ENCODE results near the gene PRTFDC1. TPM values are rescaled to one million over a fixed set of nuclear protein-coding genes. Genes with fewer than 3 reads are reported as not detected.

PRTFDC1 gene
- total RNA-seq, 1 donor from 2014 or later, result 14.4 TPM

- no peak overlapping the region for H3K4me3 Mint-ChIP-seq (ENCODE audit: unreplicated experiment)
- no peaks in the 10 kb centered on the region for H3K36me3 Mint-ChIP-seq (ENCODE audit: unreplicated experiment)
- H3K9me3 Mint-ChIP-seq (ENCODE audit: unreplicated experiment), result peaks cover 3% of the 10 kb centered on the region
- no peak overlapping the region for H3K27ac Mint-ChIP-seq (ENCODE audit: unreplicated experiment)
- TF ChIP-seq CTCF (IDR thresholded peaks at IDR 0.05; ENCODE audit: partially characterized antibody, unreplicated experiment), result no peak
- DNase-seq, result no peak
- peaks cover 3% of the 10 kb centered on the region for H3K27me3 Mint-ChIP-seq (ENCODE audit: unreplicated experiment)
- peaks cover 44% of the 10 kb centered on the region for H3K4me1 Mint-ChIP-seq (ENCODE audit: low read depth, unreplicated experiment)
Measured at GRCh38 chr10:24851629-24852028, 100.8 kb downstream of the PRTFDC1 start.

GRCh38 chr10:24850727-24851296 is 101.6 kb downstream of the PRTFDC1 start:
- Mint-ChIP-seq H3K27me3 (ENCODE audit: unreplicated experiment) (peaks cover 3% of the 10 kb centered on the region), H3K4me3 (ENCODE audit: unreplicated experiment) (no peak overlapping the region), H3K27ac (ENCODE audit: unreplicated experiment) (no peak overlapping the region), H3K36me3 (ENCODE audit: unreplicated experiment) (no peaks in the 10 kb centered on the region), H3K9me3 (ENCODE audit: unreplicated experiment) (peaks cover 3% of the 10 kb centered on the region), H3K4me1 (ENCODE audit: low read depth, unreplicated experiment) (peaks cover 41% of the 10 kb centered on the region)
- TF ChIP-seq CTCF (IDR thresholded peaks at IDR 0.05; ENCODE audit: partially characterized antibody, unreplicated experiment), result no peak
- no peak for DNase-seq

- H3K9me3 Mint-ChIP-seq (ENCODE audit: unreplicated experiment), result peaks cover 3% of the 10 kb centered on the region
- H3K4me1 Mint-ChIP-seq (ENCODE audit: low read depth, unreplicated experiment), result peaks cover 41% of the 10 kb centered on the region
- no peak overlapping the region for H3K4me3 Mint-ChIP-seq (ENCODE audit: unreplicated experiment)
- H3K36me3 Mint-ChIP-seq (ENCODE audit: unreplicated experiment), result no peaks in the 10 kb centered on the region
- no peak for TF ChIP-seq CTCF (IDR thresholded peaks at IDR 0.05; ENCODE audit: partially characterized antibody, unreplicated experiment)
- DNase-seq, result no peak
- H3K27ac Mint-ChIP-seq (ENCODE audit: unreplicated experiment), result peak overlapping the region; percentile 37
- peaks cover 3% of the 10 kb centered on the region for H3K27me3 Mint-ChIP-seq (ENCODE audit: unreplicated experiment)
Measured at GRCh38 chr10:24849501-24850299, 102.7 kb downstream of the PRTFDC1 start.

- TF ChIP-seq CTCF (IDR thresholded peaks at IDR 0.05; ENCODE audit: partially characterized antibody, unreplicated experiment), result no peak
- Mint-ChIP-seq H3K27me3 (ENCODE audit: unreplicated experiment) (peaks cover 3% of the 10 kb centered on the region), H3K9me3 (ENCODE audit: unreplicated experiment) (peaks cover 3% of the 10 kb centered on the region), H3K4me1 (ENCODE audit: low read depth, unreplicated experiment) (peaks cover 36% of the 10 kb centered on the region), H3K36me3 (ENCODE audit: unreplicated experiment) (no peaks in the 10 kb centered on the region), H3K27ac (ENCODE audit: unreplicated experiment) (no peak overlapping the region), H3K4me3 (ENCODE audit: unreplicated experiment) (no peak overlapping the region)
- DNase-seq, result no peak
Measured at GRCh38 chr10:24849051-24849450, 103.4 kb downstream of the PRTFDC1 start.

GRCh38 chr10:24848195-24848594 is 104.2 kb downstream of the PRTFDC1 start:
- Mint-ChIP-seq H3K27ac (ENCODE audit: unreplicated experiment) (peak overlapping the region; percentile 92), H3K4me1 (ENCODE audit: low read depth, unreplicated experiment) (peaks cover 35% of the 10 kb centered on the region), H3K36me3 (ENCODE audit: unreplicated experiment) (no peaks in the 10 kb centered on the region), H3K4me3 (ENCODE audit: unreplicated experiment) (peak overlapping the region; percentile 74), H3K9me3 (ENCODE audit: unreplicated experiment) (peaks cover 3% of the 10 kb centered on the region), H3K27me3 (ENCODE audit: unreplicated experiment) (peaks cover 3% of the 10 kb centered on the region)
- no peak for TF ChIP-seq CTCF (IDR thresholded peaks at IDR 0.05; ENCODE audit: partially characterized antibody, unreplicated experiment)
- DNase-seq, result no peak

All from glutamatergic neuron (in vitro differentiated cells).